GM19324 (cell line): ENCODE data around the gene SNU13.
A peak's percentile ranks its signal among the peaks of the same experiment; 100 is the strongest.
"Not testable (repeated sequence)": the region's sequence is repeated elsewhere in the genome, so short reads cannot be mapped to it uniquely, and the experiment has no call there.

ENCODE experiments used
- ATAC-seq: cut with Tn5 transposase; IDR thresholded peaks from one replicate; pipeline ENCODE4 v1.9.1; 2021; ENCODE audit warnings: mild to moderate bottlenecking, moderate library complexity; ENCODE audit not compliant: unreplicated experiment, low FRiP score

The SNU13 gene

GRCh38 chr22:41682033-41682807, 6.4 kb downstream of the SNU13 start:
- peak; percentile 76 for ATAC-seq

DNA sequence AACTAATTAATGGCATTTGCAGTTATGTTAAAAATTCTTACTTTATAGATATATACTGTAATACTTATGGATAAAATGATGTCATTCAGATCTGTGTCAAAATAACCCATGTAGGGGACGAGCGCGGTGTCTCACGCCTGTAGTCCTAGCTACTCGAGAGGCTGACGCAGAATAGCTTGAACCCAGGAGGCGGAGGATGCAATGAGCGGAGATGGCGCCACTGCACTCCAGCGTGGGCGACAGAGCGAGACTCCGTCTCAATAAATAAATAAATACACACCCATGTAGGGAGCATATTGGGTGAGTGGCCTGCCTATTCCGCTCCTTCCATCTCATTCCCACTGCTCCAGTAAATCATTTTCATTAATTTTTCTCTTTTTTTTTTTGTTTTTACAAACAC, 7.1 kb downstream of the SNU13 start:
- no peak for ATAC-seq

DNA sequence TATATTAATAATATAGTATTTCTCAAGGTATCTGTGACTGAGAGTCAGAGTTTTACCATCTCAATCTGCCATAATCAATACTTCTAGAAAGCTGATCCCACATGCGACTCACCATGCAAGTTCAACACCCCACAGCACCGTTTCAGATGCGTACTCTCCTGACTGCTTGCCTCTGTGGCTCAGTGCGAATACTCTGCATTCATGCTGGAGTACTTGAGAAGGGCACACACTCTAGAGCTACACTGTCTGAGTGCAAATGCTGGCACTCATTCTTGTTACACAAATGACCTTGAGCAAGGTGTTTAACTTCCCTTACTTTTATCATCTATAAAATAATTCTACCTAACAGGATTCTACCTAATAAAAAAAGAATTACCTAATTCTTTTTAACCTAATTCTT, 12.5 kb downstream of the SNU13 start:
- no peak for ATAC-seq

DNA sequence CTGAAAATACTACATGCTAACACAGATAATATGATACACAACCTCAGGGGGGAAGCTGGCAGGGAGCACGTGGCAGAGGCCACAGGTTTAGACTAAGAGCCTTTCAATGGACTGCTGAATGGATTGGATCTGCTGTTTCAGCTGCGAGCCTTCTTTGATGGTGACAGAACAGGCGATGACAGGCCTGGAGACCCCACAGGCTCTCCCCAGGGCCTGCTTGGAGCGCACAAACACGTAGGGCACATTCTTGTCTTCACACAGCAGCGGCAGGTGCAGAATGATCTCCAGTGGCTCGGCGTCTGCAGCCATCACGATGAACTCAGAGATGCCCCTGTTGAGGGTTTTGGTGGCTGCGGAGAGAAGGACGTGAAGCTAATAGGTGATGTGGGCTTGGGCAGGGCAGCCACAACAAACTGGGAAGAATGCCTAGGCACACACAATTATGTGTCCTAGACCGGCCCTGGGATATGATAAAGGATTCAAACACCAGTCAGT, 13.8 kb downstream of the SNU13 start:
- no peak for ATAC-seq

GRCh38 chr22:41672780-41673509, 15.7 kb downstream of the SNU13 start:
- ATAC-seq: no peak

- not testable (repeated sequence) for ATAC-seq
Measured at GRCh38 chr22:41672096-41672495, 16.6 kb downstream of the SNU13 start.

GRCh38 chr22:41668971-41669911, 19.4 kb downstream of the SNU13 start:
- no peak for ATAC-seq

- ATAC-seq: no peak
Measured at GRCh38 chr22:41664951-41665350, 23.7 kb downstream of the SNU13 start.

DNA sequence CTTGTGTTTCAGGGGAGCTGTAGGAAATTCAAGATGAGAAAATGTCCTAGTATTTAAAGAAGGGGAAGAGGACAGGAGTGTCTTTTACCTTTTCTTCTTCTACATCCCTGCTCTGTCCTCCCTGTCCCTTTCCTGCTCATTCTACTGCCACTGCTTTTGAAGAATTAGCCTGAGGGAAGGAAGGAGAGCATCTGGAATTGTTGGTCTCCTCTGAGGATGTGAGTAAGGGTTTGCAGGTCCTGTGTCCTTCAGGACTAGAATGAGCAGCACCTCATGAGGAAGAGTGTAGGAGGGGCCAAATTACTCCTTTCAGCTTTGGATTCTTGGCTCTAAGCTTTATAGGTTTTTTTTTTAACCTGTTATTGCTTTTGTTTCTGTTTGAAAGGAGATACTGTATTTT, 24.2 kb downstream of the SNU13 start:
- no peak for ATAC-seq

DNA sequence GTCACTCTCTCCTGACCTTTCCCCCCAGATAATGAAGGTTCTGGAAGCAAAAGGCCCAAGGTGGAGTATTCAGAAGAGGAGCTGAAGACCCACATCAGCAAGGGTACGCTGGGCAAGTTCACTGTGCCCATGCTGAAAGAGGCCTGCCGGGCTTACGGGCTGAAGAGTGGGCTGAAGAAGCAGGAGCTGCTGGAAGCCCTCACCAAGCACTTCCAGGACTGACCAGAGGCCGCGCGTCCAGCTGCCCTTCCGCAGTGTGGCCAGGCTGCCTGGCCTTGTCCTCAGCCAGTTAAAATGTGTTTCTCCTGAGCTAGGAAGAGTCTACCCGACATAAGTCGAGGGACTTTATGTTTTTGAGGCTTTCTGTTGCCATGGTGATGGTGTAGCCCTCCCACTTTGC, 25.1 kb downstream of the SNU13 start:
- not testable (repeated sequence) for ATAC-seq

- ATAC-seq: no peak
Measured at GRCh38 chr22:41661713-41662112, 27.0 kb downstream of the SNU13 start.

- ATAC-seq: no peak
Measured at GRCh38 chr22:41661088-41661487, 27.6 kb downstream of the SNU13 start.

- no peak for ATAC-seq
Measured at GRCh38 chr22:41660416-41660815, 28.3 kb downstream of the SNU13 start.

DNA sequence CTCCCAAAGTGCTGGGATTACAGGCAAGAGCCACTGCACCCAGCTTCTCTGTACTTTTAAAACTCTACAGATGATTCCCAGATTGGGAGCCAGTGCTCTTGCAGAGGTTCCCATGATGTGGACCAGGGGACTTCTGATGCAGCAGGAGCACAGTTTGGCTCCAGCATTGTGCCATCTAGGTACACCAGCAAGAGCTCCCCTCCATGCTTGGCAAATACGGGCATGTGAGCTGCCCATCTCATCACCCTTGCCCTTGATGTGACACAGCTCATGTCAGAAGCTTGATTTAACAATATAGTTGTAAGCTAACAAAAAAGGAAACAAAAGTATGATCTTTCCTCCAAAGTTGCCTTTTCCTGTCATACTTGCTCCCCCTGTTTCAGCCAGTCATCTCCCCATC, 28.7 kb downstream of the SNU13 start:
- no peak for ATAC-seq

DNA sequence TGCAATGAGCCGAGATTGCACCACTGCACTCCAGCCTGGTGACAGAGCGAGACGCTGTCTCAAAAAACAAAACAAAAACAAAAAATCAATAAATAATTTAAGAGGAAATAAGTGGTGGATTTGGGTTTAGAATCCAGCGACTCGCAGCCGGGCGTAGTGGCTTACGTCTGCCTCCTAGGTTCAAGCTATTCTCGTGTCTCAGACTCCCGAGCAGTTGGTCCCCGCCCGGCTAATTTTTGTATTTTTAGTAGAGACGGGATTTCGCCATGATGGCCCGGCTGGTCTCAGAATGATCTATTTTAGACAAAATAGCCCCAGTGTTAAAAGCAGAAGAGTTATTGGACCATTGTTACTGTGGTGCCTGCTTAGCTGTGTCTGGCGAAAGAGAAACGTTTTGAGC, 29.8 kb downstream of the SNU13 start:
- no peak for ATAC-seq

- no peak for ATAC-seq
Measured at GRCh38 chr22:41657709-41658108, 31.0 kb downstream of the SNU13 start.

- ATAC-seq: no peak
Measured at GRCh38 chr22:41656556-41656955, 32.1 kb downstream of the SNU13 start.

DNA sequence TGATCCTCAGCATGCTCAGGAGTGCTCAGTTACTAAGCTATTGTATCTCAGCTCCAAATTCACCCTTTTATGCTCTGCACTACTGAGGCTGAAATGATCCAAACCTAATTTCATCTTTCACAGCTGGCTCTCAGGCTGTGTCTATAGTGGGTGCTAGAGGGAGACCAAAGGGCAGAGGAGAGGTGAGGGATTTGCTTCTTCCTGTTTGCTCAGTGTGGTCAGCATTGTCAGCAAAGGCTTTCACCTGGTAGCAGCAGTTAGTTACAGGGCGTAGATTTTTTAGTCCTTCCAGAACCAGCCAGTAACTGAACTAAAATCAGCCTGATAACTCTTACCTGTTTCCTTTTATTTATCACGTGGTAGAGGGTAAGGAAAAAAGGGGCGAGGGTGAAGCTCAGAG, 34.3 kb downstream of the SNU13 start:
- ATAC-seq: no peak

DNA sequence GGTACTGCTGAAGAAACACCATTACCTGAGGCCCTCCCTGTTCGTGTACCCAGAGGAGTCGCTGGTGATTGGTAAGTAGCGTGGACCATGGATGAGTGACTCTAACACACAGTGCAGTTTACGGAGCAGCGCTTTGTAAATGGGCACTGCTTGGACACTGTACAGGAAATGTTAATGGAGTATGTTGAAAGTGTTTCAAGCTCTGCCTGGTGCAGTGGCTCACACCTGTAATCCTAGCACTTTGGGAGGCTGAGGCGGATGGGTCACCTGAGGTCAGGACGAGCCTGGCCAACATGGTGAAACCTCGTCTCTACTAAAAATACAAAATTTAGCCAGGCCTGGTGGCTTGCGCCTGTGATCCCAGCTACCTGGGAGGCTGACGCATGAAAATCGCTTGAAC, 37.8 kb downstream of the SNU13 start:
- no peak for ATAC-seq

DNA sequence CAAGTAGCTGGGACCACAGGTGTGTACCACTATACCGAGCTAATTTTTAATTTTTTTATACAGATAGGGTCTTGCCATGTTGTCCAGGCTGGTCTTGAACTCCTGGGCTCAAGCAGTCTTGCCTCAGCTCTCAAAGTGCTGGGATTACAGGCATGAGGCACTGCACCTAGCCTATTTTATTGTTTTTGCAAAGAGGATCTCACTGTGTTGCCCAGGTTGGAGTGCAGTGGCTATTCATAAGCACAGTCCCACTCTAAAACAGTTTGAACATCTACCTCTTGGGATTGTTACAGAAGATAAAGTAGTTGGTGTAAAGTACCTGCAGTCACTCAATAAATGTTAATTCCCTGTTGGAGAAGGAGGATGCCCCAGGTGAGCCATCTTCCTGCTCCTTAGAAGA, 38.4 kb downstream of the SNU13 start:
- no peak for ATAC-seq

GRCh38 chr22:41648432-41648831, 40.2 kb downstream of the SNU13 start:
- ATAC-seq: no peak
